Dendritic cell treated with granulocyte-macrophage colony-stimulating factor and Interleukin-4, amounts not matched to agents 40 ng/mL and 50 ng/mL, for 4 days (primary cell): ENCODE data around the gene CHKA.

ENCODE experiments used
- H3K27ac Mint-ChIP-seq: one replicate; pipeline ENCODE4 v1.8.0; 2022; ENCODE audit warnings: mild to moderate bottlenecking, mixed read lengths
- H3K27me3 Mint-ChIP-seq: one replicate; pipeline ENCODE4 v1.8.0; 2022; ENCODE audit warnings: mild to moderate bottlenecking, mixed read lengths
- H3K36me3 Mint-ChIP-seq: one replicate; pipeline ENCODE4 v1.8.0; 2022; ENCODE audit warnings: low read depth, mixed read lengths
- H3K4me1 Mint-ChIP-seq: one replicate; pipeline ENCODE4 v1.8.0; 2022; ENCODE audit warnings: low read depth, mixed read lengths
- H3K4me3 Mint-ChIP-seq: one replicate; pipeline ENCODE4 v1.8.0; 2022; ENCODE audit warnings: mild to moderate bottlenecking, moderate library complexity, mixed read lengths
- H3K9me3 Mint-ChIP-seq: one replicate; pipeline ENCODE4 v1.8.0; 2022; ENCODE audit warnings: mixed read lengths
- intact Hi-C: fragments of 100-400 bp; cut with micrococcal nuclease; formaldehyde crosslinking; loops from one replicate; pipeline ENCODE4 v1.15.0; 2022

CHKA gene

DNA sequence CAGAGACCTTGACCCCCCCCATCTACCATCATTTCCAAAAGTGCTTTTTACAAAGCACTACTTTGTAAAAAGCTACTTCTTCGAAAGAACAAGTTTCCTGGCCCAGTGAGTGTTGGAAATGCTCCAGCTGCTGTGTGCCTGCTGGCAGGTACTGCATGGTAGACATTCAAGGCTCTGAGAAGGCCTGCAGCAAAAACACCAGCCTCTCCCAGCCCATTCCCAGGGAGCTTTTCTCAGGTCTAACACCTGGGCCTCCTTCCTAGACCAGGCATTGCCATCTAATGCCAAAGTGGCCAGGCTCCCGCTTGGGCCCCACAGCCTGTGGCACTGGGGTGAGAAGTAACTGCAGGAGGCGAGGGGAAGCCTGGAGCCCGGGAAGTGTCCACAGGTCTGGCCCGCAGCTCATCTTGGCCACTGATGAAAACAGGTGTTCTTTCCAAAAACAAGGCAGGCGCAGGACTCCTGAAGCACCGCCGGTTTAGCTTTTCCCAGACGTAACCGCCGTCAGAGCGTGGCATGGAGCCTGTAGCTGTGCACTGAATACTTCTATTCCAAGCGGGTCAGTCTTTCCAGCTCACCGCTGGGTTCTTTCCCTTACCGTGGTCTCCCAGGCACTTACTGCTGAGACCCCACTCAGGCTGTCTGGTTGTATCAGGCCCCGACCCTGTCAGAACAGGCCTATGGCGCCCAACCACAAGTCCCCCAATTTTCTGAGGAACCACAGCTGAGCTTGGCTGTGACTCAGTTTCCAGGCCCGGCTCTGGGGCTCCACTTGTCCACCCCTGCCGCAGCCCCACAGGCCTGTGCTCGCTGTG lies 83.6 kb downstream of the CHKA start:
- H3K9me3 Mint-ChIP-seq: no peaks in the 10 kb centered on the region
- peak overlapping the region; percentile 97 for H3K27ac Mint-ChIP-seq
- intact Hi-C loops: loop anchor here (5.0 to 10.0 kb wide), 2 partner anchors 40 to 77 kb away; no protein-coding TSS in a partner anchor
- H3K36me3 Mint-ChIP-seq: peaks cover 81% of the 10 kb centered on the region
- peaks cover 76% of the 10 kb centered on the region for H3K4me1 Mint-ChIP-seq
- H3K27me3 Mint-ChIP-seq: no peaks in the 10 kb centered on the region
- peak overlapping the region; percentile 63 for H3K4me3 Mint-ChIP-seq

DNA sequence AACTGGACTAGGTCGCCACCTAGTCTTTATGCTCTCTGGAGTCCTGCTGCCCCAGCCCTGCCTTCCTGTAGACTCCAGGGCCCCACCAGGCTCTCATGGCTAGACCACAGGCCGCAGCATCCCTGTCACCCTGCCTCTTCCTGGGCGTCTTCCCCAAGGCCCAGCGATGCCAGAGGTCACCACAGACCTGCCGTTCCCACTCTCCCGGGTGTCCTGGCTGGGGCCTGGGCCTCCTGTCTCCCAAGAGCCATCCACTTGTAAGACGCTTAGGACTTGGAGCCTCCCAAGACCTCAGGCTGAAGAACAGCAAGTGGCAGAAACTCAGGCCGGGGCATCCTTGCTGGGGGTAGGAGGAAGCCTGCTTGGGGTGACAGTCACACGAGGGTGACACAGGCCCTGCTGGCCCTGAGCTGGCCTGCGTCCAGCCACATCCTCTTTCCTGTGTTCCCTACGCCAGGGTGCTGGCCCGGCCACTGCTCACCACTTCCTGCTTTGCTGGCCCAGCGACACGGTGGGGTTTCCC lies 84.4 kb downstream of the CHKA start:
- peaks cover 76% of the 10 kb centered on the region for H3K4me1 Mint-ChIP-seq
- peaks cover 79% of the 10 kb centered on the region for H3K36me3 Mint-ChIP-seq
- peak overlapping the region; percentile 63 for H3K4me3 Mint-ChIP-seq

DNA sequence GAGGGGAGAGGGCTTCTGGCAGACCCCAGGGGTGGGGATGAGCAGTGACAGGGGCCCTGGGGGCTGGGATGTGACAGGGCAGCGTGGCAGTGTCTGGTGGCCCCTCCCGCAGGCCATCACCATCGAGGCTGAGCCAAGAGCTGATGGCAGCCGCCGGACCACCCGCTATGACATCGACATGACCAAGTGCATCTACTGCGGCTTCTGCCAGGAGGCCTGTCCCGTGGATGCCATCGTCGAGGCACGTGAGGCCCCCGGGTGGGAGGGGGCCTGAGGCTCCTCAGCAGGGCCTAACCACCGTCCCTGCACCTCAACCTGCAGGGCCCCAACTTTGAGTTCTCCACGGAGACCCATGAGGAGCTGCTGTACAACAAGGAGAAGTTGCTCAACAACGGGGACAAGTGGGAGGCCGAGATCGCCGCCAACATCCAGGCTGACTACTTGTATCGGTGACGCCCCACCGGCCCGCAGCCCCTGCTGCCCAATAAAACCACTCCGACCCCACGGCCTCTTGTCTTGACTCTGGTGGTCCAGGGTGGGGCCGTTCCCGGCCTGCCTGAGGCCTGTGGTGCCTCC lies 85.0 kb downstream of the CHKA start:
- peaks cover 76% of the 10 kb centered on the region for H3K4me1 Mint-ChIP-seq
- peaks cover 78% of the 10 kb centered on the region for H3K36me3 Mint-ChIP-seq
- intact Hi-C loops: loop anchor here (5.0 to 10.0 kb wide), 2 partner anchors 39 to 79 kb away; no protein-coding TSS in a partner anchor
- peak overlapping the region; percentile 97 for H3K27ac Mint-ChIP-seq
- H3K9me3 Mint-ChIP-seq: no peaks in the 10 kb centered on the region
- H3K4me3 Mint-ChIP-seq: peak overlapping the region; percentile 63
- H3K27me3 Mint-ChIP-seq: no peaks in the 10 kb centered on the region

More for the DNA sequence above, 84.4 kb downstream of the CHKA start:
- H3K9me3 Mint-ChIP-seq: no peaks in the 10 kb centered on the region
- intact Hi-C loops: loop anchor here (5.0 to 10.0 kb wide), 2 partner anchors 39 to 78 kb away; no protein-coding TSS in a partner anchor
- H3K27me3 Mint-ChIP-seq: no peaks in the 10 kb centered on the region
- peak overlapping the region; percentile 97 for H3K27ac Mint-ChIP-seq

DNA sequence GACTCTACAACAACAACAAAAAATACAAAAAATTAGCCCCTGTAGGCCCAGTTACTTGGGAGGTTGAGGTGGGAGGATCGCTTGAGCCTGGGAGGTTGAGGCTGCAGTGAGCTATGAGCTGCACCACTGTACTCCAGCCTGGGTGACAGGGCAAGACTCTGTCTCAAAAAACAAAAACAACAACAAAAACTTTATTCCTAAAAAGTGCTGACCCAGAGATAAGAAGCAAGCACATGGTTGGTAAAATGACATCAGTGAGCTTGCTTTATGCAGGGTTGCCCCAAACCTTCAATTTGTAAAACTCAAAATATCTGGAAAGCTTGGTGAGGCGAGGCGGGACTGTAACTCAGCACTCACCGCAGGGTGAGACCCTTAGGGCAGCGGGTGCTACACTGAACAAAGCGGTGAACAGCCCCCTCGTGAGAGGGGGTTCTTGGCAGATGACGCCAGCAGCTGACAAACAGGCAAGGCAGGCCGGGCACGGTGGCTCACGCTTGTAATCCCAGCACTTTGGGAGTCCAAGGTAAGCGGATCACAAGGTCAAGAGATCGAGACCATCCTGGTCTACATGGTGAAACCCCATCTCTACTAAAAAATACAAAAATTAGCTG lies 85.8 kb downstream of the CHKA start:
- peaks cover 70% of the 10 kb centered on the region for H3K4me1 Mint-ChIP-seq
- H3K27ac Mint-ChIP-seq: peak overlapping the region; percentile 97
- intact Hi-C loops: loop anchor here (5.0 to 10.0 kb wide), 2 partner anchors 38 to 79 kb away; no protein-coding TSS in a partner anchor
- peaks cover 77% of the 10 kb centered on the region for H3K36me3 Mint-ChIP-seq
- H3K27me3 Mint-ChIP-seq: no peaks in the 10 kb centered on the region
- no peaks in the 10 kb centered on the region for H3K9me3 Mint-ChIP-seq
- no peak overlapping the region for H3K4me3 Mint-ChIP-seq

DNA sequence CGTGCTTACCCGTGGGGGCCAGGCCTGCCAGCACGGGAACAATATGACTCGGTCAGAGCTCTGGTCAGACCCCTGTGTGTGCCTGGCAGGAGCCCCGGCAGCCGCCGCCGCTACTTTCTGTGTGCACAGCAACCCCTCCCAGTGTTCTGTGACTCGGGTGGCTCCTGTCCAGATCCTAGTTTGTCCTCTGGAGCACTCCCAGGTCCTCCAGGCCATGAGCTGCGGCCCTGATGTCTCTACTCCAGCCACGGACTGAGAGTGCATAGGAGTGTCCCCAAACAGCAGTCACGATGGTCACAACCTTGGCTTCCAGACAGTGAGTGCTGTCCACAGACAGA lies 87.5 kb downstream of the CHKA start:
- Mint-ChIP-seq H3K9me3 (no peaks in the 10 kb centered on the region), H3K27me3 (no peaks in the 10 kb centered on the region), H3K27ac (peak overlapping the region; percentile 15), H3K4me3 (no peak overlapping the region), H3K4me1 (peaks cover 73% of the 10 kb centered on the region), H3K36me3 (peaks cover 69% of the 10 kb centered on the region)
- intact Hi-C loops: loop anchor here (10.0 kb wide), 1 partner anchor 81 kb away; no protein-coding TSS in a partner anchor

DNA sequence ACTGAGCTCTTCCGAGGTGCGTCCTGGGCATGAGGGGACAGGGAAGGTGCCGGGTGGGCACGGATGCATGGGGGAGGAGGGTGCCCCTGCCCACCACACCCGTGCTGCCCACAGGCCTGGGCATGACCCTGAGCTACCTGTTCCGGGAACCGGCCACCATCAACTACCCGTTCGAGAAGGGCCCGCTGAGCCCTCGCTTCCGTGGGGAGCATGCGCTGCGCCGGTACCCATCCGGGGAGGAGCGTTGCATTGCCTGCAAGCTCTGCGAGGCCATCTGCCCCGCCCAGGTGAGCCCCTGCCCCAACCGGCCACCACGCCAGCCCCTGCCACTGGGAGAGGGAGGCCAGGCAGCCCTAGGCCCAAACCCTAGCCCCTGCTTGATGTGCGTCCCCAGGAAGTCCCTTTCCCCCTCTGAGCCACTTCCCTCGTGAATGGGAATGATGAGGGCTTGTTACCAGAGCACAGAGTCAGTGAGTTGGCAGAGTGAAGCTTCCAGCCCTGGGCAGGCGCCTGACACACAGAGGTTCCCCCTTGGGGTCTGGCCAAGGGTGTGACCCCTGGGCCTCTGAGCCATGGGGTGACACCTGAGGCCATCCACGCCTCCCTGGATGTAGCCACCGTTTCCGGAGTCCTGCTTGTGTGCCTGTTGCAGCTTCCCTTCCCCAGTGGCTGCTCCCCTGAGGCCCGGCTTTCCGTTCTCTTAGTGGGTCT lies 88.0 kb downstream of the CHKA start:
- Mint-ChIP-seq H3K36me3 (peaks cover 73% of the 10 kb centered on the region), H3K27ac (peak overlapping the region; percentile 15), H3K9me3 (no peaks in the 10 kb centered on the region), H3K27me3 (no peaks in the 10 kb centered on the region), H3K4me1 (peaks cover 70% of the 10 kb centered on the region), H3K4me3 (no peak overlapping the region)
- intact Hi-C loops: loop anchor here (10.0 kb wide), 1 partner anchor 82 kb away; no protein-coding TSS in a partner anchor

DNA sequence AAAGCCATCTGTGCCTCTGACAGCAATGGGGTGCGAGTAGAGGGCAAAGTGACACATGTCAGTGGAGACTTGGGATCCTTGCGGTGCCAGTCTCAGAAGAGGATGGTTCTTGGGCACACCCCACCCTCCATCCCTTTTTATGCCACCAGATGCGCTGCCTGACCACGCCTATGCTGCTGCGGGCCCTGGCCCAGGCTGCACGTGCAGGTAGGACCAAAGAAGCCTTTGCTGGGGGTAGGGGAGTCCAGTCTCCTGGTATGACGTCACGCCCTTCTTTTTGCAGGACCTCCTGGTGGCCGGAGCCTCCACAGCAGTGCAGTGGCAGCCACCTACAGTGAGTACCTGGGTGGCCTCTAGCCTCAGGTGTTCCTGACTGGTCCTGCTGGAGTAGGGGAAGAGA lies 89.2 kb downstream of the CHKA start:
- intact Hi-C loops: loop anchor here (10.0 kb wide), 1 partner anchor 83 kb away; no protein-coding TSS in a partner anchor
- Mint-ChIP-seq H3K4me1 (peaks cover 68% of the 10 kb centered on the region), H3K27me3 (no peaks in the 10 kb centered on the region), H3K27ac (peak overlapping the region; percentile 93), H3K9me3 (no peaks in the 10 kb centered on the region), H3K4me3 (peak overlapping the region; percentile 77), H3K36me3 (peaks cover 84% of the 10 kb centered on the region)

DNA sequence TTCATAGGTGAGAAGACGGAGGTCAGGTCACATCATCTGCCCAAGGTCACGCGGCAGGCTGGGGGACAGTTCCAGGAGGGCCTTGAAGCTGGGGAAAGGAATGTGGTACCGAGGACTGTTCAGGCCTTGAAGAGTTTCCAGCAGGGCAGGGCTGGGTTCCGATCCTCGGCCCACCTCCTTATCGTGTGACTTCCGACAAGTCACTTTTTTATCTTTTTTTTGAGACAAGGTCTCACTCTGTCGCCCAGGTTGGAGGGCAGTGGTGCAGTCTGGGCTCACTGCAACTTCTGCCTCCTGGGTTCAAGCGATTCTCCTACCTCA lies 90.1 kb downstream of the CHKA start:
- Mint-ChIP-seq H3K27me3 (no peaks in the 10 kb centered on the region), H3K36me3 (peaks cover 85% of the 10 kb centered on the region), H3K9me3 (no peaks in the 10 kb centered on the region), H3K27ac (peak overlapping the region; percentile 93), H3K4me3 (peak overlapping the region; percentile 77), H3K4me1 (peaks cover 61% of the 10 kb centered on the region)
- intact Hi-C loops: loop anchor here (10.0 kb wide), 1 partner anchor 84 kb away; no protein-coding TSS in a partner anchor

DNA sequence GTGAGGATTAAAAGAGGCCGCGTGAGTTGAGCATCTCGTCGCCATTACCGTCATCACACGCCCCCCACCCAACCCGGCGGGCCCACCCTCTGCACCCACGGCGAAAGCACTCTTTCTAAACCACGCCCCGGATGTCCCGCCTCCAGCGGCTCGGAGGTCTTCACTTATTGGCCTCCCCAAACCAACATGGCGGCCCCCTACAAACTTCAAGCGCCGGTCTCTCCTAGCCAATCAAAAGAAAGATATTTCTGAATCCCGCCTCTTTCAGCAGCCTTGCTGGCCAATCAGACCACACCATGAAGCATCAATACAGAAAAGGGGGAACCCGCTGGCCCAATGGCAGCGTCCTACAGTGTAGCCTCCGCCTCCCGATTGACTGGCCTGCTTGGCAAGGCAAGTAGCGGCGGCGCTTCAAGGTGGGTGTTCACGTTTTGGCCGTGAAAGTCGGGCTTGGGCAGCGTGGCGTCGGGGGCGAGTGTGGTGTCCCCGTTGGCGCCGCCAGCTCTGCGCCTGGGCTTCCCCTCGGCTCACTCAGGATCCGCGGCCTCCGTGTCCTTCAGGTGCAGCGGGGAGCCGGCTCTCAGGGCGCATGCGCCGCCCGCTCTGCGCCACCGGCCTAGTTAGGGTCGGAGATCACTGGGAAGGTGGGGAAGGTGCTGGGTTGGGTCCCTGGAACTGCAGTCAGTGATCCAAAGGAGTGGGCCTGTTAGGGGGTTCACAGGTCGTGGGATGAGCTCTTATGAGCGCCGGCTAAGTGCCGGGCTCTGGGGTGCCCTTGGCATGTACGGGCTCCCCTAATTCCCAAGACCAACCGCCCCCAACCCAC lies 90.7 kb downstream of the CHKA start, which contains the start of gene NDUFS8:
NDUFS8 (plus strand) TSS at position 364 of the 826 bp plus-strand sequence. CDS start 1,471 bp downstream, outside the sequence.
- H3K36me3 Mint-ChIP-seq: peaks cover 85% of the 10 kb centered on the region
- H3K27me3 Mint-ChIP-seq: no peaks in the 10 kb centered on the region
- no peaks in the 10 kb centered on the region for H3K9me3 Mint-ChIP-seq
- peak within 1 kb of the TSS; percentile 93 for H3K27ac Mint-ChIP-seq
- H3K4me1 Mint-ChIP-seq: peaks cover 55% of the 10 kb centered on the region
- peak within 1 kb of the TSS; percentile 77 for H3K4me3 Mint-ChIP-seq
- intact Hi-C loops: loop anchor here (10.0 kb wide), 1 partner anchor 84 kb away; no protein-coding TSS in a partner anchor

DNA sequence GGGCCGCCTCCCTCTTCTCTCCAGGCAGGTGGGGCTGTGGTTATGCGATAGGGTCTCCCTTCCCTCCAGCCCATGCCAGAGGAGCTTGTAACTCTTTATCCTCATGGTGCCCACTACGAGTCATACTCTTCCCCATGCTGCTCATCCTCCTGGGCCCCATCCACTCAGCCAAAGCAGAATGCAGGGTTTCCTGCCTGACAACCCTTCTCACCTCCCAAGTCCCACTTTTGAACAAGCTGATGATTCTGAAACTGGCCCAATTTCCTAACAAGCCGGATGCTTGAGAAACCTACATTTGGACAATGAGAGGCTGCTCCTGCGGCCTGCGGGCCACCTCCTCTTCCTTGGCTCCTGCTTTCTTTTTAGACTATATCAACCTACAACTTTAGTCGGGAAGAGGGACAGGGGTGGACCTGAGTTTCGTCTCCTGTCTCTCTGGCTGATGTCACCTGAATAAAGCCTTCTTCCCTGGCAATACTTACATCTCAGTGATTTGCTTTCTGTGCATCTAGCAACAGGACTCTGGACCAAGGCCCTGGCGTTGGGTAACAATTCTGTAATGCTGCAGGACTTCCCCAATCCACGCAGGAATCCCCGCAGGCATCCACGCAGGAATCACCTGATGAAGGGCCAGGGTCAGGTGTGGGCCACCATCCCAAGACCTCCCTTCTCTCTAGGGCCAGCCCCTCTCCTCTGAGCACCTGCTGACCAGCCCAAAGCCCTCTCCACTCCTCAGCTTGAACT lies 92.2 kb downstream of the CHKA start:
- Mint-ChIP-seq H3K4me3 (peak overlapping the region; percentile 53), H3K27ac (peak overlapping the region; percentile 93), H3K9me3 (no peaks in the 10 kb centered on the region), H3K27me3 (no peaks in the 10 kb centered on the region), H3K36me3 (peaks cover 86% of the 10 kb centered on the region), H3K4me1 (peaks cover 47% of the 10 kb centered on the region)
- intact Hi-C loops: no loop called here

DNA sequence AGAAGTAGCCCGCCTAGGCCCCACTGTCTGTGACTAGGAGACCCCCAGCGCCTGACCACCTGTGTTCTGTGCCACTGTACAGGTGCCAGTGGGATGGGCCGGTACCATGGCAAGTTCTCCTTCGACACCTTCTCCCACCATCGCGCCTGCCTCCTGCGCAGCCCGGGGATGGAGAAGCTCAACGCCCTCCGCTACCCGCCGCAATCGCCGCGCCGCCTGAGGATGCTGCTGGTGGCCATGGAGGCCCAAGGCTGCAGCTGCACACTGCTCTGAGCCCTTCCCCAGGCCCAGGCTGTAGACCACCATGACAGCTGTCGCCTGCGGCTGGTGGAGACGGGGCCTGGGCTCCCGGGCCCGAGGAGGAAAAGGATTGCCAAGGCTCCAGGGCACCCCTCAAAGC lies 93.5 kb downstream of the CHKA start:
- H3K4me1 Mint-ChIP-seq: peaks cover 42% of the 10 kb centered on the region
- H3K27ac Mint-ChIP-seq: peak overlapping the region; percentile 2
- intact Hi-C loops: no loop called here
- H3K36me3 Mint-ChIP-seq: peaks cover 86% of the 10 kb centered on the region
- H3K4me3 Mint-ChIP-seq: no peak overlapping the region
- H3K27me3 Mint-ChIP-seq: no peaks in the 10 kb centered on the region
- no peaks in the 10 kb centered on the region for H3K9me3 Mint-ChIP-seq

DNA sequence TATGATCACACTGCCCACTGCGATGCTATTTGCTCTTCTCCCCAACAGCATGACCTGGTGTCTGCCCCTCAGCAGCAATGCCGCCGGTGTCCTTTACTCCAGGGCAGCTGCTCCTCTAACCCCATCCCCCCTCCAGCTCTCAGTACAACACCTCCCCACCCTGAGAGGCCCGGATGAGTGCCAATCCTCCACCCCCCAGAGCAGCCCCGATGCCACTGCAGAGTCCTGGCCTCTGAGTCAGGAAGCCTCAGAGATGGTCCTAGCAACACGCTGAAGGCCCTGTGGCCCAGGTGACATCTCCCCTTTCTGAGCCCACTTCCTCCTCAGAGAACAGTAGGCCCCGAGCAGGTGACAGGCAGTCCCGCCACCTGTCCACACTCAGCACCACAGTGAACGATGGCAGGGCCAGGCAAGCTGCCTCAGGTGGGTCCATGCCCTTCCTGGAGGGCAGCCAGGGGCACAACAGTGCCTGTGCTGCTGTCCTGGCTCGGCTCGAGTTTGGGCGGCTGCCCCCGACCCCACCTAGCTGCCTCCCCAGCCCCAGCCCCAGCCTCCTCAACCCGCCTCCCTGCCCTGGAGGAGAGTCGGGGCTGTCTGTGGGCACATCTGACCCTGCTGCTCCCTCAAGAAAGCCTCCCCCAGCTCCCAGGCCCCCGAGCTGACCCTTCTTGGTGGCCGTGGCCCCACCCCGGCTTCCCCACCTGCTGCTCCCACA lies 94.6 kb downstream of the CHKA start:
- H3K4me1 Mint-ChIP-seq: peaks cover 32% of the 10 kb centered on the region
- no peak overlapping the region for H3K4me3 Mint-ChIP-seq
- H3K9me3 Mint-ChIP-seq: no peaks in the 10 kb centered on the region
- H3K36me3 Mint-ChIP-seq: peaks cover 88% of the 10 kb centered on the region
- intact Hi-C loops: no loop called here
- no peaks in the 10 kb centered on the region for H3K27me3 Mint-ChIP-seq
- peak overlapping the region; percentile 58 for H3K27ac Mint-ChIP-seq
